A549 (cell line): Measurements from ENCODE around the gene ATL1. TPM values are rescaled to one million over a fixed set of nuclear protein-coding genes. Genes with fewer than 3 reads are reported as not detected.

Experiments used
- ATAC-seq, 2 experiments: fragments of 200-7000 bp in 1 of 2; fragments of >200 bp in 1 of 2; cut with Nextera tagmentation in 1 of 2; cut with Tn5 transposase in 1 of 2; 3 replicates each; pipeline versions ENCODE4 v1.8.0 to v1.9.1; 2018 to 2020; ENCODE audit warnings: mild to moderate bottlenecking in 1 of 2, moderate library complexity in 1 of 2
- CTCF ChIA-PET: fragments of 300-600 bp; sonication (Branson Sonifier 250); formaldehyde crosslinking; extraction: SDS; loops from one replicate; lab custom pipeline; 2021; ENCODE audit warnings: antibody characterized with exemption, inconsistent platforms; lab: Yijun Ruan, JAX
- POLR2A ChIA-PET: fragments of 350-600 bp; formaldehyde crosslinking; extraction: SDS; loops from one replicate; lab custom pipeline; 2021; ENCODE audit warnings: antibody characterized with exemption, inconsistent platforms; lab: Yijun Ruan, JAX
- DNase-seq, 2 experiments: peaks; one replicate each; pipeline versions ENCODE4 v3.0.0 to v3.0.0-alpha.2; 2011 to 2016; ENCODE audit warnings: low read depth in 1 of 2, low spot score in 1 of 2
- FAIRE-seq: peaks from 2 replicates; lab custom pipeline; 2011; peaks lifted over from hg19 to GRCh38; lab: Jason Lieb, UNC
- H3K27ac ChIP-seq, 2 experiments: fragments of >200 bp; sonication (Bioruptor Twin); formaldehyde crosslinking; 3 replicates each; pipeline ENCODE4 v1.5.1; 2016 to 2017
- H3K4me1 ChIP-seq: fragments of >200 bp; sonication (Bioruptor Twin); formaldehyde crosslinking; 3 replicates; pipeline ENCODE4 v1.6.1; 2016
- H3K4me2 ChIP-seq: fragments of >200 bp; sonication (Bioruptor Twin); formaldehyde crosslinking; 3 replicates; pipeline ENCODE4 v1.6.1; 2016
- H3K4me3 ChIP-seq: fragments of >200 bp; sonication (Bioruptor Twin); formaldehyde crosslinking; 3 replicates; pipeline ENCODE4 v1.5.1; 2016
- H3K9me3 ChIP-seq: fragments of >200 bp; sonication (Bioruptor Twin); formaldehyde crosslinking; 3 replicates; pipeline ENCODE4 v1.6.1; 2016
- CBX8 ChIP-seq: fragments of 200-600 bp; sonication (generic); IDR thresholded peaks from 2 replicates; pipeline ENCODE4 v1.6.1; 2016
- CEBPB ChIP-seq, 2 experiments: fragments of >200 bp in 1 of 2; sonication (Bioruptor Twin) in 1 of 2; formaldehyde crosslinking in 1 of 2; IDR thresholded peaks; 2 replicates each; pipeline ENCODE4 v1.6.1; 2012 to 2016
- CHD2 ChIP-seq: fragments of 150-350 bp; IDR thresholded peaks from 2 replicates; pipeline ENCODE4 v1.6.1; 2014; ENCODE audit warnings: low read length; ENCODE audit not compliant: partially characterized antibody
- CHD4 ChIP-seq: fragments of 200-600 bp; sonication (generic); IDR thresholded peaks from 2 replicates; pipeline ENCODE4 v1.6.1; 2016; ENCODE audit warnings: antibody characterized with exemption, mild to moderate bottlenecking, borderline replicate concordance
- E2F6 ChIP-seq: IDR thresholded peaks from 2 replicates; pipeline ENCODE4 v1.6.1; 2012; ENCODE audit warnings: low read depth, borderline replicate concordance
- EP300 ChIP-seq, 2 experiments: fragments of >200 bp; sonication (Bioruptor Twin); formaldehyde crosslinking; IDR thresholded peaks; 2 replicates in 1 of 2; 3 replicates in 1 of 2; pipeline ENCODE4 v1.6.1; 2016 to 2017
- ESRRA ChIP-seq: fragments of 150-350 bp; IDR thresholded peaks from 2 replicates; pipeline ENCODE4 v1.6.1; 2014; ENCODE audit warnings: mild to moderate bottlenecking, low read length, borderline replicate concordance
- FOSB ChIP-seq: fragments of 250-450 bp; sonication (Bioruptor Pico); IDR thresholded peaks from 2 replicates; pipeline ENCODE4 v1.5.0; 2020; ENCODE audit warnings: mild to moderate bottlenecking, moderate library complexity
- FOXS1 ChIP-seq: fragments of 250-450 bp; sonication (Bioruptor Pico); IDR thresholded peaks from 2 replicates; pipeline ENCODE4 v1.5.0; 2020; ENCODE audit warnings: mild to moderate bottlenecking, moderate library complexity
- HDAC2 ChIP-seq: fragments of 200-600 bp; sonication (generic); IDR thresholded peaks from 2 replicates; pipeline ENCODE4 v1.6.1; 2016
- HES2 ChIP-seq: fragments of >200 bp; sonication (Bioruptor Twin); formaldehyde crosslinking; IDR thresholded peaks from 2 replicates; pipeline ENCODE4 v1.6.1; 2016
- JUN ChIP-seq, 2 experiments: fragments of >200 bp; sonication (Bioruptor Twin); formaldehyde crosslinking; IDR thresholded peaks; 2 replicates in 1 of 2; 3 replicates in 1 of 2; pipeline ENCODE4 v1.6.1; 2016 to 2017
- JUNB ChIP-seq: fragments of >200 bp; sonication (Bioruptor Twin); formaldehyde crosslinking; IDR thresholded peaks from 2 replicates; pipeline ENCODE4 v1.6.1; 2016
- MYC ChIP-seq: IDR thresholded peaks from 2 replicates; pipeline ENCODE4 v1.6.1; 2012; ENCODE audit warnings: mild to moderate bottlenecking, inconsistent platforms, low read length, improper control_type of control experiment, borderline replicate concordance
- NFE2L2 ChIP-seq: fragments of 150-350 bp; conservative IDR thresholded peaks from 2 replicates; pipeline ENCODE4 v1.6.1; 2014; ENCODE audit warnings: low read length
- NPAS2 ChIP-seq: fragments of 250-450 bp; sonication (Bioruptor Pico); IDR thresholded peaks from 2 replicates; pipeline ENCODE4 v1.8.0; 2022; ENCODE audit warnings: mild to moderate bottlenecking, moderate library complexity, borderline replicate concordance
- RAD21 ChIP-seq, 2 experiments: fragments of >200 bp in 1 of 2; sonication (Bioruptor Twin) in 1 of 2; formaldehyde crosslinking in 1 of 2; IDR thresholded peaks in 1 of 2; conservative IDR thresholded peaks in 1 of 2; 2 replicates in 1 of 2; 3 replicates in 1 of 2; pipeline ENCODE4 v1.6.1; 2012 to 2018; ENCODE audit warnings: inconsistent platforms in 1 of 2
- RCOR1 ChIP-seq: fragments of 150-350 bp; IDR thresholded peaks from 2 replicates; pipeline ENCODE4 v1.6.1; 2014; ENCODE audit warnings: antibody characterized with exemption, low read length, low read depth
- TFCP2L1 ChIP-seq: fragments of 250-450 bp; sonication (Bioruptor Pico); IDR thresholded peaks from 2 replicates; pipeline ENCODE4 v1.5.0; 2021; ENCODE audit warnings: mild to moderate bottlenecking
- ZFP36 ChIP-seq: fragments of 450-650 bp; IDR thresholded peaks from 2 replicates; pipeline ENCODE4 v1.6.1; 2014; ENCODE audit warnings: borderline replicate concordance; ENCODE audit not compliant: partially characterized antibody
- ZNF302 ChIP-seq: fragments of 250-450 bp; sonication (Bioruptor Pico); IDR thresholded peaks from 2 replicates; pipeline ENCODE4 v1.9.0; 2021; ENCODE audit warnings: inconsistent platforms, mild to moderate bottlenecking, moderate library complexity
- WGBS: methylation state at CpG from one replicate; pipeline ENCODE4 v1.1.6; 2017; ENCODE audit errors: missing lambda C conversion rate; 5-methylcytosine and 5-hydroxymethylcytosine counted together
- polyA plus RNA-seq, 4 experiments: library from polyadenylated mRNA; depleted of rRNA in 3 of 4; stranded (reverse); fragments of >200 nt; fragmentation: RNase III in 1 of 4; extraction: RNeasy Plus Mini Kit Qiagen cat#74134 plus additional on column Dnase treatment in 1 of 4; gene quantifications; 2 replicates in 3 of 4; 3 replicates in 1 of 4; pipeline ENCODE4 v1.2.3, GENCODE V29; 2011 to 2017
- TF ChIP-seq, protein P1 (sequence below): IDR thresholded peaks from 2 replicates; pipeline ENCODE4 v1.6.1; 2012
- TF ChIP-seq, protein P2 (sequence below): fragments of >200 bp; sonication (Bioruptor Twin); formaldehyde crosslinking; IDR thresholded peaks from 3 replicates; pipeline ENCODE4 v1.6.1; 2016
- TF ChIP-seq, protein P3 (sequence below): fragments of 150-350 bp; IDR thresholded peaks from 2 replicates; pipeline ENCODE4 v1.6.1; 2014; ENCODE audit warnings: low read depth, mild to moderate bottlenecking, low read length

The ATL1 gene
- polyA plus RNA-seq, 2 of the 4 experiments (the other 2 are of a cell fraction): 4.7 to 5.1 TPM

GRCh38 chr14:50529288-50530179 lies 30.4 kb upstream of the ATL1 start:
- CTCF ChIA-PET: interaction anchor here (0.8 to 2.3 kb wide), 3 partner anchors 207 to 218 kb away, joined by 3 to 8 read pairs (median 5); partner anchors contain the start of genes DMAC2L and L2HGDH
- POLR2A ChIA-PET: interaction anchor here (0.6 kb wide), 1 partner anchor 217 kb away, joined by 5 read pairs; the partner anchor contains the start of gene DMAC2L
- Histone ChIP-seq H3K9me3 (no peaks in the 10 kb centered on the region), H3K4me2 (peak overlapping the region; percentile 88), H3K27ac (peak overlapping the region in 1 of 2 experiments; percentile 51; a peak in 3 of 6 replicates), H3K4me3 (no peak overlapping the region), H3K4me1 (peaks cover 44% of the 10 kb centered on the region)
- FAIRE-seq (no peak), ATAC-seq (no peak), DNase-seq (no peak)
- TF ChIP-seq FOXS1 (CRISPR knock-in tag) (no peak), CEBPB (IDR thresholded peaks at IDR 0.05) (no peak), CBX8 (no peak), ZFP36 (no peak), CHD4 (no peak), HDAC2 (no peak)
- TF ChIP-seq, protein P1, sequence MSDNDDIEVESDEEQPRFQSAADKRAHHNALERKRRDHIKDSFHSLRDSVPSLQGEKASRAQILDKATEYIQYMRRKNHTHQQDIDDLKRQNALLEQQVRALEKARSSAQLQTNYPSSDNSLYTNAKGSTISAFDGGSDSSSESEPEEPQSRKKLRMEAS: no peak
- WGBS: 71% methylated on average over 6 of the region's 6 CpGs

DNA sequence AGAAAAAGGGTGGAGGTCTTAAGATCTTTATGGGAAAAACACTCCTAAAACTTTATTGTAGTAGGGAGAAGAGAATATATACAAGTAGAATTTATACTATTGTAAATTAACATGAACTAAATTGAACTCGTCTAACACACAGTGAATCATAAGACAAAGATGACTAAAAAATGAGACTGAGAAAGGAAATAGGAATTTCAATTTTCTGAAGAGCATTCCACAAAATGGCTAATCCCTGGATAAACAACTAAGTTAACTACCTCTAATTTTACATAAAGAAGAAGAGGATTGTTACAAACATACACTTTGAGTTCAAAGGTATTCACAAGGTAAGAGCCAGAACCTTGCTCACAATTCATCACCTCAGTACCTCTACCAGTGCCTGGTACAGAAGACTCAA lies 29.6 kb upstream of the ATL1 start:
- peaks cover 42% of the 10 kb centered on the region for H3K4me1 ChIP-seq
- no peak for TF ChIP-seq JUN (IDR thresholded peaks at IDR 0.05)
- no peak for TF ChIP-seq RAD21 (conservative IDR thresholded peaks at IDR 0.05 in 1 of 2, IDR thresholded peaks at IDR 0.05 in 1 of 2)
- no peak for TF ChIP-seq NPAS2 (CRISPR knock-in tag)
- TF ChIP-seq, protein P2, sequence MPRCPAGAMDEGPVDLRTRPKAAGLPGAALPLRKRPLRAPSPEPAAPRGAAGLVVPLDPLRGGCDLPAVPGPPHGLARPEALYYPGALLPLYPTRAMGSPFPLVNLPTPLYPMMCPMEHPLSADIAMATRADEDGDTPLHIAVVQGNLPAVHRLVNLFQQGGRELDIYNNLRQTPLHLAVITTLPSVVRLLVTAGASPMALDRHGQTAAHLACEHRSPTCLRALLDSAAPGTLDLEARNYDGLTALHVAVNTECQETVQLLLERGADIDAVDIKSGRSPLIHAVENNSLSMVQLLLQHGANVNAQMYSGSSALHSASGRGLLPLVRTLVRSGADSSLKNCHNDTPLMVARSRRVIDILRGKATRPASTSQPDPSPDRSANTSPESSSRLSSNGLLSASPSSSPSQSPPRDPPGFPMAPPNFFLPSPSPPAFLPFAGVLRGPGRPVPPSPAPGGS: no peak
- no peak for TF ChIP-seq RCOR1
- no peak for TF ChIP-seq TFCP2L1 (CRISPR knock-in tag)
- TF ChIP-seq HES2: no peak
- no peak for TF ChIP-seq ESRRA
- TF ChIP-seq, protein P3, sequence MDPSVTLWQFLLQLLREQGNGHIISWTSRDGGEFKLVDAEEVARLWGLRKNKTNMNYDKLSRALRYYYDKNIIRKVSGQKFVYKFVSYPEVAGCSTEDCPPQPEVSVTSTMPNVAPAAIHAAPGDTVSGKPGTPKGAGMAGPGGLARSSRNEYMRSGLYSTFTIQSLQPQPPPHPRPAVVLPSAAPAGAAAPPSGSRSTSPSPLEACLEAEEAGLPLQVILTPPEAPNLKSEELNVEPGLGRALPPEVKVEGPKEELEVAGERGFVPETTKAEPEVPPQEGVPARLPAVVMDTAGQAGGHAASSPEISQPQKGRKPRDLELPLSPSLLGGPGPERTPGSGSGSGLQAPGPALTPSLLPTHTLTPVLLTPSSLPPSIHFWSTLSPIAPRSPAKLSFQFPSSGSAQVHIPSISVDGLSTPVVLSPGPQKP: no peak
- TF ChIP-seq ZNF302: no peak
- no peak for TF ChIP-seq MYC
- TF ChIP-seq, protein P1: no peak
- TF ChIP-seq EP300 (IDR thresholded peaks at IDR 0.05): no peak
- TF ChIP-seq CHD2: no peak
- no peak for TF ChIP-seq FOSB (CRISPR knock-in tag)
- TF ChIP-seq NFE2L2: no peak
- no peak for TF ChIP-seq JUNB
- TF ChIP-seq ZFP36: no peak
- TF ChIP-seq E2F6: no peak
- H3K27ac ChIP-seq: peak overlapping the region in 1 of 2 experiments; percentile 99; a peak in 2 of 6 replicates
- WGBS: 10% methylated on average over 1 of the region's 1 CpG
- POLR2A ChIA-PET: interaction anchor here (0.6 kb wide), 1 partner anchor 218 kb away, joined by 5 read pairs; the partner anchor contains the start of gene DMAC2L
- H3K4me2 ChIP-seq: peak overlapping the region; percentile 88
- DNase-seq (no peak), ATAC-seq (no peak), FAIRE-seq (no peak)
- H3K9me3 ChIP-seq: no peaks in the 10 kb centered on the region
- CTCF ChIA-PET: interaction anchor here (2.3 kb wide), 1 partner anchor 210 kb away, joined by 8 read pairs; no protein-coding TSS in a partner anchor
- H3K4me3 ChIP-seq: peak overlapping the region; percentile 83; the same call in 1 of the 3 replicates
